Smooth muscle cell (in vitro differentiated cells): ENCODE results near the gene TADA2A. TPM values are rescaled to one million over a fixed set of nuclear protein-coding genes. Genes with fewer than 3 reads are reported as not detected.

Experiments used
- DNase-seq: peaks from one replicate; lab custom pipeline; 2025; ENCODE audit not compliant: unreplicated experiment; lab: John Stamatoyannopoulos, UW
- H2AFZ ChIP-seq: fragments of 200-600 bp; sonication (generic); 2 replicates; pipeline ENCODE4 v1.6.0; 2016; ENCODE audit warnings: antibody characterized with exemption, low read depth, mild to moderate bottlenecking
- H3F3A ChIP-seq: fragments of 200-600 bp; sonication (generic); 2 replicates; pipeline ENCODE4 v1.6.0; 2017; ENCODE audit warnings: antibody characterized with exemption, low read depth
- H3K27ac ChIP-seq: fragments of 200-600 bp; sonication (generic); 2 replicates; pipeline ENCODE4 v1.5.1; 2016; ENCODE audit warnings: low read depth, mild to moderate bottlenecking
- H3K27me3 ChIP-seq: fragments of 200-600 bp; sonication (generic); 2 replicates; pipeline ENCODE4 v1.6.1; 2016; ENCODE audit warnings: low read depth, mild to moderate bottlenecking
- H3K36me3 ChIP-seq: fragments of 200-600 bp; sonication (generic); 2 replicates; pipeline ENCODE4 v1.5.1; 2016; ENCODE audit warnings: low read depth
- H3K4me1 ChIP-seq: fragments of 200-600 bp; sonication (generic); 2 replicates; pipeline ENCODE4 v1.5.1; 2016; ENCODE audit warnings: low read depth
- H3K4me2 ChIP-seq: fragments of 200-600 bp; sonication (generic); 2 replicates; pipeline ENCODE4 v1.6.0; 2016; ENCODE audit warnings: mild to moderate bottlenecking
- H3K4me3 ChIP-seq: fragments of 200-600 bp; sonication (generic); 2 replicates; pipeline ENCODE4 v1.5.1; 2016; ENCODE audit warnings: mild to moderate bottlenecking
- H3K79me2 ChIP-seq: fragments of 200-600 bp; sonication (generic); 2 replicates; pipeline ENCODE4 v1.6.0; 2016; ENCODE audit warnings: low read depth, mild to moderate bottlenecking
- H3K9ac ChIP-seq: fragments of 200-600 bp; sonication (generic); 2 replicates; pipeline ENCODE4 v1.6.0; 2016; ENCODE audit warnings: low read depth
- H3K9me3 ChIP-seq: fragments of 200-600 bp; sonication (generic); replicated peaks from 2 replicates; pipeline ENCODE4 v1.5.1; 2016; ENCODE audit warnings: low read depth
- H4K20me1 ChIP-seq: fragments of 200-600 bp; sonication (generic); 2 replicates; pipeline ENCODE4 v1.6.0; 2016; ENCODE audit warnings: low read depth
- CTCF ChIP-seq: fragments of 200-600 bp; sonication (generic); IDR thresholded peaks from 2 replicates; pipeline ENCODE4 v1.5.1; 2017; ENCODE audit warnings: borderline replicate concordance, mild to moderate bottlenecking, antibody characterized with exemption; ENCODE audit not compliant: insufficient read depth, poor library complexity, severe bottlenecking
- WGBS: methylation state at CpG from one replicate; pipeline ENCODE4 v1.1.7; 2016; ENCODE audit warnings: low lambda C conversion rate; 5-methylcytosine and 5-hydroxymethylcytosine counted together
- polyA plus RNA-seq: library from polyadenylated mRNA; unstranded; fragments of >200 nt; fragmentation: Nextera tagmentation; extraction: Ambion mirVana; gene quantifications from 2 replicates; pipeline ENCODE4 v1.2.1, GENCODE V29; 2016
- total RNA-seq: library from RNA; depleted of rRNA; stranded (reverse); fragments of >200 nt; gene quantifications from 2 replicates; pipeline ENCODE4 v1.2.3, GENCODE V29; 2014

TADA2A gene
- total and polyA plus RNA-seq, 2 experiments from 2014 or later: 9.7 to 11.8 TPM

GRCh38 chr17:37483311-37484039, 76.8 kb downstream of the TADA2A start:
- Histone ChIP-seq H3K36me3 (peaks cover 1% of the 10 kb centered on the region), H3K4me3 (no peak overlapping the region), H3K4me2 (peak overlapping the region; percentile 50), H3K27me3 (no peaks in the 10 kb centered on the region), H3K79me2 (no peaks in the 10 kb centered on the region), H4K20me1 (no peaks in the 10 kb centered on the region), H2AFZ (no peak overlapping the region), H3F3A (peaks cover 15% of the 10 kb centered on the region), H3K9me3 (no peaks in the 10 kb centered on the region), H3K4me1 (peaks cover 14% of the 10 kb centered on the region), H3K27ac (peak overlapping the region; percentile 87), H3K9ac (peak overlapping the region; percentile 49)
- no peak for DNase-seq
- no peak for TF ChIP-seq CTCF
- WGBS: 20% methylated on average over 5 of the region's 5 CpGs

- Histone ChIP-seq H3K9me3 (no peaks in the 10 kb centered on the region), H3K4me3 (no peak overlapping the region), H3K27ac (peak overlapping the region; percentile 99), H3F3A (peaks cover 25% of the 10 kb centered on the region), H3K79me2 (no peaks in the 10 kb centered on the region), H3K4me1 (peaks cover 24% of the 10 kb centered on the region), H3K9ac (no peak overlapping the region), H2AFZ (no peak overlapping the region), H3K27me3 (no peaks in the 10 kb centered on the region), H3K36me3 (no peaks in the 10 kb centered on the region), H4K20me1 (no peaks in the 10 kb centered on the region), H3K4me2 (no peak overlapping the region)
- no peak for DNase-seq
- WGBS: 47% methylated on average over 1 of the region's 1 CpG
- no peak for TF ChIP-seq CTCF
These were observed 79.4 kb downstream of the TADA2A start for GRCh38 chr17:37485938-37486570.

- peak overlapping the region; percentile 72 for H3K4me3 ChIP-seq
- peaks cover 7% of the 10 kb centered on the region for H4K20me1 ChIP-seq
- H3K4me1 ChIP-seq: peaks cover 33% of the 10 kb centered on the region
- H2AFZ ChIP-seq: peak overlapping the region; percentile 4
- peak overlapping the region; percentile 99 for H3K27ac ChIP-seq
- H3K9me3 ChIP-seq: no peaks in the 10 kb centered on the region
- TF ChIP-seq CTCF: no peak
- peak overlapping the region; percentile 96 for H3K9ac ChIP-seq
- H3K79me2 ChIP-seq: peaks cover 17% of the 10 kb centered on the region
- no peaks in the 10 kb centered on the region for H3K27me3 ChIP-seq
- H3K4me2 ChIP-seq: peak overlapping the region; percentile 88
- peaks cover 24% of the 10 kb centered on the region for H3F3A ChIP-seq
- no peaks in the 10 kb centered on the region for H3K36me3 ChIP-seq
- DNase-seq: no peak
- 16% methylated on average over 7 of the region's 7 CpGs for WGBS
These were observed 81.4 kb downstream of the TADA2A start for GRCh38 chr17:37488009-37488604.
